D721Med (cell line): ENCODE data around the gene ALKBH8.

Experiments
- DNase-seq: peaks from one replicate; pipeline ENCODE4 v3.0.0; 2011; ENCODE audit warnings: low spot score; ENCODE audit not compliant: insufficient read length
- FAIRE-seq: peaks from 2 replicates; lab custom pipeline; 2011; peaks lifted over from hg19 to GRCh38; lab: Jason Lieb, UNC
- TF ChIP-seq, protein P1 (sequence below): IDR thresholded peaks from 2 replicates; pipeline ENCODE4 v1.5.1; 2012; ENCODE audit warnings: mild to moderate bottlenecking, control low read depth; ENCODE audit not compliant: insufficient read depth; ENCODE audit errors: missing control alignments

ALKBH8 gene

DNA sequence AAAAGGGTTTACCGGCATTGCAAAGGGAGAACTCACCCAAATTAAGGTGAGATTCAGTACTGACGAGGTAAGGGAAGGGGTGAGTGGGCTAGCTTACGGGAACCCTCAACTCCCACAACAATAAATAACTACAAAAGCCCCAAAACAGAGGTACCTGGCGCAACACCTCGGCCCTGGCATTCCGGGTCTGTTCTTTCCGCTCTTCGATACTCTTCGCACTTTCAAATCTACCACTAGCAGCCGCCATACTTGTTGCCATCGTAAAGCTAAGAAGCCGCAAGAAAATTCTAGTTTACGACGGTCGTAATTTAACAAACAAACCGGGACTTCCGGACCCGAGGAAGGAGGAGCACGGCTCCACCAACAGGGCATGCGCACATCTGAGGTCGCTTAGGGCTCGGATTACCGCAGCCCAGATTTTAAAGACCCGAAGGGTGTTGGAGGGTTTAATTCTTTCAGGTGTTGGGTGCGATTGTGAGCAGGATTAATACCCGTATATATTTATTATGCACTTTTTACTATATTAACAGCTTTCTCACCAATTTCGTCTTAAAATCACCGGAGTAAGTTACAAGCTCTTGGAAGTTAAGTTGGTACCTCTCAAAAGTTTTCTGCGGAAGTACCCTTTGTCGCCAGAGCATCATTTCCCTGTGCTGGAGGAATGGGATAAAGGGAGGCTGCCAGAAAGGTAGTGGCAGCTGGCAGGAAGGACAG lies 107.8 kb downstream of the ALKBH8 start, which contains the start of gene CWF19L2:
Gene CWF19L2 (minus strand): TSS at position 268 of the 714 bp plus-strand sequence. CDS start 9 bp downstream, at position 259.
- FAIRE-seq = peak; percentile 95
- DNase-seq = peak; percentile 31

GRCh38 chr11:107457205-107457557 lies 108.4 kb downstream of the ALKBH8 start:
- DNase-seq (no peak), FAIRE-seq (no peak)
- TF ChIP-seq, protein P1, sequence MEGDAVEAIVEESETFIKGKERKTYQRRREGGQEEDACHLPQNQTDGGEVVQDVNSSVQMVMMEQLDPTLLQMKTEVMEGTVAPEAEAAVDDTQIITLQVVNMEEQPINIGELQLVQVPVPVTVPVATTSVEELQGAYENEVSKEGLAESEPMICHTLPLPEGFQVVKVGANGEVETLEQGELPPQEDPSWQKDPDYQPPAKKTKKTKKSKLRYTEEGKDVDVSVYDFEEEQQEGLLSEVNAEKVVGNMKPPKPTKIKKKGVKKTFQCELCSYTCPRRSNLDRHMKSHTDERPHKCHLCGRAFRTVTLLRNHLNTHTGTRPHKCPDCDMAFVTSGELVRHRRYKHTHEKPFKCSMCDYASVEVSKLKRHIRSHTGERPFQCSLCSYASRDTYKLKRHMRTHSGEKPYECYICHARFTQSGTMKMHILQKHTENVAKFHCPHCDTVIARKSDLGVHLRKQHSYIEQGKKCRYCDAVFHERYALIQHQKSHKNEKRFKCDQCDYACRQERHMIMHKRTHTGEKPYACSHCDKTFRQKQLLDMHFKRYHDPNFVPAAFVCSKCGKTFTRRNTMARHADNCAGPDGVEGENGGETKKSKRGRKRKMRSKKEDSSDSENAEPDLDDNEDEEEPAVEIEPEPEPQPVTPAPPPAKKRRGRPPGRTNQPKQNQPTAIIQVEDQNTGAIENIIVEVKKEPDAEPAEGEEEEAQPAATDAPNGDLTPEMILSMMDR = no peak

More for the DNA sequence above, 107.8 kb downstream of the ALKBH8 start, which contains the start of gene CWF19L2:
- TF ChIP-seq, protein P1 = no peak

- DNase-seq = no peak
- no peak for FAIRE-seq
Observed at GRCh38 chr11:107453594-107454286, 111.8 kb downstream of the ALKBH8 start.

More at GRCh38 chr11:107453594-107454286, 111.8 kb downstream of the ALKBH8 start:
- TF ChIP-seq, protein P1 = no peak
